Hair follicle dermal papilla cell (primary cell): ENCODE results near the gene IFNA4. TPM values are rescaled to one million over a fixed set of nuclear protein-coding genes. Genes with fewer than 3 reads are reported as not detected.

ENCODE experiments used
- small RNA-seq: library from RNA; depleted of rRNA; stranded (forward); fragments of <200 nt; gene quantifications from one replicate; pipeline ENCODE3, GENCODE V24; 2012
- total RNA-seq: library from RNA; depleted of rRNA; stranded (reverse); fragments of >200 nt; gene quantifications from 2 replicates; pipeline ENCODE4 v1.2.3, GENCODE V29; 2012

Gene IFNA4
- total RNA-seq: not detected in 2 replicates

GRCh38 chr9:21187487-21187886 lies at the start of gene IFNA4:
IFNA4 (minus strand) TSS chr9:21187587; CDS start chr9:21187531, 56 bp downstream.

GRCh38 chr9:21228122-21228521 lies 40.7 kb upstream of the IFNA4 start, which contains the start of gene IFNA17:
IFNA17 (minus strand) TSS chr9:21228222; CDS start chr9:21228173, 49 bp downstream.

GRCh38 chr9:21217211-21217610 lies 29.8 kb upstream of the IFNA4 start, which contains the start of gene IFNA16:
IFNA16 (minus strand) TSS chr9:21217311; CDS start chr9:21217305, 6 bp downstream.

GRCh38 chr9:21207043-21207442 lies 19.7 kb upstream of the IFNA4 start, which contains the start of gene IFNA10:
IFNA10 (minus strand) TSS chr9:21207143; CDS start chr9:21207097, 46 bp downstream.

GRCh38 chr9:21202105-21202504 lies 14.7 kb upstream of the IFNA4 start, which contains the start of gene IFNA7:
IFNA7 (minus strand) TSS chr9:21202205; CDS start chr9:21202165, 40 bp downstream.

GRCh38 chr9:21166560-21166959 lies 20.8 kb downstream of the IFNA4 start, which contains the start of gene IFNA21:
IFNA21 (minus strand) TSS chr9:21166660; CDS start chr9:21166612, 48 bp downstream.

GRCh38 chr9:21141427-21141882 lies 45.9 kb downstream of the IFNA4 start, which contains the start of gene IFNW1:
IFNW1 (minus strand) TSS chr9:21141832; CDS start chr9:21141570, 262 bp downstream.

Small RNA genes within 50 kb of the gene (small RNA-seq; reads per million reads assigned to genes)
- not detected for gene RF00019

Other genes starting within 250 kb of the IFNA4 start
- 14.5 and 19.0 TPM in 2 replicates for gene HACD4, start 155.9 kb downstream of the IFNA4 start, total RNA-seq
- not detected in 2 replicates for gene IFNB1, start 109.6 kb downstream of the IFNA4 start, total RNA-seq
- gene IFNW1, start 45.8 kb downstream of the IFNA4 start, total RNA-seq: not detected in 2 replicates
- not detected in 2 replicates for gene IFNA21, start 20.9 kb downstream of the IFNA4 start, total RNA-seq
- gene IFNA7, start 14.6 kb upstream of the IFNA4 start, total RNA-seq: not detected in 2 replicates
- gene IFNA10, start 19.6 kb upstream of the IFNA4 start, total RNA-seq: not detected in 2 replicates
- not detected in 2 replicates for gene IFNA16, start 29.7 kb upstream of the IFNA4 start, total RNA-seq
- gene IFNA17, start 40.6 kb upstream of the IFNA4 start, total RNA-seq: not detected in 2 replicates
- gene IFNA14, start 52.4 kb upstream of the IFNA4 start, total RNA-seq: not detected in 2 replicates
- 0.32 TPM in 1 of 2 replicates, not detected in the other for gene IFNA5, start 117.7 kb upstream of the IFNA4 start, total RNA-seq
- gene KLHL9, start 147.8 kb upstream of the IFNA4 start, total RNA-seq: 56.6 and 68.8 TPM in 2 replicates
- not detected in 2 replicates for gene IFNA6, start 163.3 kb upstream of the IFNA4 start, total RNA-seq
- not detected in 2 replicates for gene IFNA13, start 180.5 kb upstream of the IFNA4 start, total RNA-seq
- gene IFNA2, start 197.8 kb upstream of the IFNA4 start, total RNA-seq: not detected in 2 replicates
- gene IFNA8, start 221.5 kb upstream of the IFNA4 start, total RNA-seq: not detected in 2 replicates